CD4-positive, alpha-beta T cell (primary cell): ENCODE measurements around the gene SLC6A18. TPM values are rescaled to one million over a fixed set of nuclear protein-coding genes. Genes with fewer than 3 reads are reported as not detected.

Experiments used
- ATAC-seq: fragments of 200-7000 bp; cut with Tn5 transposase; one replicate; pipeline ENCODE4 v1.10.0; 2022; ENCODE audit warnings: mild to moderate bottlenecking; ENCODE audit not compliant: poor library complexity
- CTCF ChIA-PET: fragments of 350-600 bp; sonication (Branson Sonifier 250); formaldehyde crosslinking; loops from one replicate; lab custom pipeline; 2021; ENCODE audit warnings: antibody characterized with exemption, inconsistent platforms; lab: Charles Lee
- POLR2A ChIA-PET: fragments of 350-600 bp; sonication (Branson Sonifier 250); formaldehyde crosslinking; loops from one replicate; lab custom pipeline; 2021; ENCODE audit warnings: antibody characterized with exemption, inconsistent platforms; lab: Charles Lee
- DNase-seq, 14 experiments: peaks; one replicate each; pipeline ENCODE4 v3.0.0-alpha.2; 2013 to 2020; ENCODE audit warnings: mixed read lengths in 2 of 14
- H3K27ac ChIP-seq, 2 donors: one replicate each; pipeline versions ENCODE4 v1.5.1 to v1.7.0; 2013; ENCODE audit warnings: low read length in 2 of 2, low read depth in 1 of 2, mild to moderate bottlenecking in 1 of 2
- H3K27me3 ChIP-seq, 2 experiments: 1 replicate in 1 of 2; 2 replicates in 1 of 2; pipeline versions ENCODE4 v1.6.1 to v1.7.0; 2013; ENCODE audit warnings: low read length in 2 of 2, control low read depth in 1 of 2, mild to moderate bottlenecking in 1 of 2, moderate library complexity in 1 of 2; ENCODE audit not compliant: insufficient read depth in 2 of 2, control insufficient read depth in 1 of 2
- H3K36me3 ChIP-seq: one replicate; pipeline ENCODE4 v1.6.1; 2013; ENCODE audit warnings: low read length, control low read depth; ENCODE audit not compliant: insufficient read depth
- H3K4me1 ChIP-seq: one replicate; pipeline ENCODE4 v1.6.1; 2013; ENCODE audit warnings: low read length, control low read depth; ENCODE audit not compliant: insufficient read depth
- H3K4me3 ChIP-seq: one replicate; pipeline ENCODE4 v1.5.1; 2013; ENCODE audit warnings: mild to moderate bottlenecking, low read length, moderate library complexity
- H3K9me3 ChIP-seq, 2 experiments: 1 replicate in 1 of 2; 2 replicates in 1 of 2; pipeline versions ENCODE4 v1.6.1 to v1.7.0; 2013; ENCODE audit warnings: low read length in 2 of 2, mild to moderate bottlenecking in 2 of 2, control low read depth in 1 of 2, moderate library complexity in 1 of 2; ENCODE audit not compliant: control insufficient read depth in 1 of 2, insufficient read depth in 1 of 2
- H3K27ac Mint-ChIP-seq: one replicate; pipeline ENCODE4 v1.8.0; 2020; ENCODE audit warnings: mixed read lengths
- H3K27me3 Mint-ChIP-seq: one replicate; pipeline ENCODE4 v1.8.0; 2021; ENCODE audit warnings: mixed read lengths
- H3K36me3 Mint-ChIP-seq: one replicate; pipeline ENCODE4 v1.8.0; 2021; ENCODE audit warnings: low read depth, mixed read lengths
- H3K4me1 Mint-ChIP-seq: one replicate; pipeline ENCODE4 v1.8.0; 2021; ENCODE audit warnings: low read depth, mixed read lengths
- H3K4me3 Mint-ChIP-seq: one replicate; pipeline ENCODE4 v1.8.0; 2020; ENCODE audit warnings: mild to moderate bottlenecking, mixed read lengths
- H3K9me3 Mint-ChIP-seq: one replicate; pipeline ENCODE4 v1.8.0; 2020; ENCODE audit warnings: mixed read lengths
- CTCF ChIP-seq: fragments of 200-600 bp; IDR thresholded peaks from one replicate; pipeline ENCODE4 v1.8.0; 2022; ENCODE audit warnings: antibody characterized with exemption, mild to moderate bottlenecking
- intact Hi-C, 2 experiments: fragments of 100-400 bp; cut with DNase I in 1 of 2; cut with micrococcal nuclease in 1 of 2; formaldehyde crosslinking; loops; one replicate each; pipeline versions ENCODE4 v1.15.1 to v1.9.0; 2023 to 2025; cut with DNase I, micrococcal nuclease
- total RNA-seq, 174 experiments: library from RNA in 2 of 174; stranded (reverse) in 2 of 174; gene quantifications; one replicate each; pipeline ENCODE4 v1.2.3 and lab custom pipeline; 2021 to 2026

The SLC6A18 gene
- total RNA-seq, 2 experiments from 2014 or later = not detected

DNA sequence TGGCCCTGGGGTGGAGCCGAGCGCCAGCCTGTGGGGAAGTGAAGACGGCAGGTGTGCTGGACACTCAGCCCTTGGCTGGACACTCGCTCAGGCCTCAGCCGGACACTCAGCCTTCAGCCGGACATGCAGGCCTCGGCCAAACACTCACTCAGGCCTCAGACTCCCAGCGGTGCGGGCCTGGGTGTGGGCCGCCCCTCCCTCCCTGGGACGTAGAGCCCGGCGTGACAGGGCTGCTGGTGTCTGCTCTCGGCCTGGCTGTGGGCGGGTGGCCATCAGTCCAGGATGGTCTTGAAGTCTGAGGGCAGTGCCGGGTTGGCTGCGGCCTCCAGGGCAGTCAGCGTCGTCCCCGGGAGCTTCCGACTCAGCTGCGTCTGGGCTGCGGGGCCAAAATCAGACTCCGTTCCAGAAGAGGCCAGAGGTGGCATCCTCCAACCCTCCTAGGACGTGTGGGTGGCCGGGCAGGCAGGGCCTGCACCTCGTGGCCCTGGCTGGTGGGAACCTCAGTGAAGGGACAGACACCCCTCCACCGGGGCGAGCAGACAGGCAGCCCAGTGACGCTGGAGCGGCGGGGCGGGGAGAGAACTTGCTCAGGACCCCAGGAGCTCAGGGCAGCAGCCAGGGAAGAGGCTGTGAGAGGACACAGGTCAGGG lies 28.4 kb downstream of the SLC6A18 start:
- no peaks in the 10 kb centered on the region for H3K9me3 ChIP-seq
- no peaks in the 10 kb centered on the region for H3K27me3 Mint-ChIP-seq
- H3K4me3 Mint-ChIP-seq = no peak overlapping the region
- TF ChIP-seq CTCF = no peak
- H3K4me1 ChIP-seq = peaks cover 23% of the 10 kb centered on the region
- DNase-seq (no peak), ATAC-seq (no peak)
- H3K36me3 ChIP-seq = no peaks in the 10 kb centered on the region
- H3K27ac Mint-ChIP-seq = no peak overlapping the region
- H3K9me3 Mint-ChIP-seq = no peaks in the 10 kb centered on the region
- no peaks in the 10 kb centered on the region for H3K36me3 Mint-ChIP-seq
- no peaks in the 10 kb centered on the region for H3K27me3 ChIP-seq
- H3K27ac ChIP-seq = no peak overlapping the region
- intact Hi-C loops = loop anchor here (10.0 kb wide), 2 partner anchors 61 to 131 kb away; no protein-coding TSS in a partner anchor
- no peak overlapping the region for H3K4me3 ChIP-seq
- ChIA-PET POLR2A (no interaction called here), CTCF (no interaction called here)
- H3K4me1 Mint-ChIP-seq = peaks cover 21% of the 10 kb centered on the region

GRCh38 chr5:1254196-1254595 lies 29.0 kb downstream of the SLC6A18 start:
- ATAC-seq = no peak
- H3K4me3 ChIP-seq = no peak overlapping the region
- H3K4me1 ChIP-seq = peaks cover 23% of the 10 kb centered on the region
- no peak overlapping the region for H3K4me3 Mint-ChIP-seq
- TF ChIP-seq CTCF = no peak
- H3K4me1 Mint-ChIP-seq = peaks cover 21% of the 10 kb centered on the region
- H3K27me3 ChIP-seq = no peaks in the 10 kb centered on the region
- intact Hi-C loops = loop anchor here (10.0 kb wide), 2 partner anchors 61 to 131 kb away; no protein-coding TSS in a partner anchor
- ChIA-PET CTCF (no interaction called here), POLR2A (interaction anchor here (0.6 to 1.8 kb wide), 5 partner anchors 62 to 391 kb away, joined by 3 to 21 read pairs (median 8); partner anchors contain the start of gene CLPTM1L)
- H3K36me3 Mint-ChIP-seq = no peaks in the 10 kb centered on the region
- H3K27ac Mint-ChIP-seq = no peak overlapping the region
- H3K9me3 Mint-ChIP-seq = no peaks in the 10 kb centered on the region
- DNase-seq = no peak
- H3K27ac ChIP-seq = no peak overlapping the region
- H3K36me3 ChIP-seq = no peaks in the 10 kb centered on the region
- no peaks in the 10 kb centered on the region for H3K9me3 ChIP-seq
- H3K27me3 Mint-ChIP-seq = no peaks in the 10 kb centered on the region

- Mint-ChIP-seq H3K27ac (peak overlapping the region; percentile 70), H3K9me3 (no peaks in the 10 kb centered on the region), H3K4me3 (peak overlapping the region; percentile 86), H3K4me1 (peaks cover 21% of the 10 kb centered on the region), H3K36me3 (no peaks in the 10 kb centered on the region), H3K27me3 (no peaks in the 10 kb centered on the region)
- no peaks in the 10 kb centered on the region for H3K9me3 ChIP-seq
- H3K36me3 ChIP-seq = no peaks in the 10 kb centered on the region
- no peak overlapping the region for H3K27ac ChIP-seq
- no peaks in the 10 kb centered on the region for H3K27me3 ChIP-seq
- ChIA-PET CTCF (no interaction called here), POLR2A (interaction anchor here (0.6 to 1.8 kb wide), 5 partner anchors 61 to 390 kb away, joined by 3 to 21 read pairs (median 8); partner anchors contain the start of gene CLPTM1L)
- DNase-seq (peak; percentile 19 to 77 (median 54)), ATAC-seq (peak; percentile 90)
- TF ChIP-seq CTCF = peak; percentile 30
- H3K4me1 ChIP-seq = peaks cover 23% of the 10 kb centered on the region
- peak overlapping the region; percentile 37 for H3K4me3 ChIP-seq
- intact Hi-C loops = loop anchor here (1.0 to 10.0 kb wide), 4 partner anchors 60 to 130 kb away; no protein-coding TSS in a partner anchor
Observed at GRCh38 chr5:1255081-1255561, 29.9 kb downstream of the SLC6A18 start.
